Spinal cord (tissue), 10 donors: ENCODE measurements around the gene ONECUT2. TPM values are rescaled to one million over a fixed set of nuclear protein-coding genes. Genes with fewer than 3 reads are reported as not detected.

ENCODE experiments used
- DNase-seq, 6 donors: peaks; one replicate each; pipeline versions ENCODE4 v3.0.0 to v3.0.0-alpha.2; 2013 to 2015; ENCODE audit warnings: low spot score in 6 of 6, low read depth in 4 of 6
- H3K27ac ChIP-seq: one replicate; pipeline ENCODE4 v1.5.1; 2013; ENCODE audit warnings: low read depth, low read length, control low read depth
- H3K27me3 ChIP-seq: one replicate; pipeline ENCODE4 v1.6.1; 2013; ENCODE audit warnings: low read length; ENCODE audit not compliant: control insufficient read depth, insufficient read depth
- H3K36me3 ChIP-seq: one replicate; pipeline ENCODE4 v1.6.1; 2013; ENCODE audit warnings: low read length; ENCODE audit not compliant: control insufficient read depth, insufficient read depth
- H3K4me1 ChIP-seq: one replicate; pipeline ENCODE4 v1.6.1; 2013; ENCODE audit warnings: low read length; ENCODE audit not compliant: control insufficient read depth, insufficient read depth
- H3K4me3 ChIP-seq: one replicate; pipeline ENCODE4 v1.5.1; 2013; ENCODE audit warnings: low read depth, low read length, control low read depth
- H3K9me3 ChIP-seq: one replicate; pipeline ENCODE4 v1.6.1; 2013; ENCODE audit warnings: low read length; ENCODE audit not compliant: control insufficient read depth, insufficient read depth
- WGBS: methylation state at CpG from one replicate; pipeline ENCODE4 v1.1.5; 2013; ENCODE audit warnings: missing lambda C conversion rate; ENCODE audit not compliant: insufficient coverage; 5-methylcytosine and 5-hydroxymethylcytosine counted together
- polyA plus RNA-seq, 2 donors: library from polyadenylated mRNA; unstranded; fragments of 120-200 nt; gene quantifications; one replicate each; pipeline ENCODE4 v1.2.1, GENCODE V29; 2013; ENCODE audit not compliant: insufficient read length in 2 of 2
- total RNA-seq, 2 donors: library from RNA; depleted of rRNA in 1 of 2; stranded (reverse); fragments of 120-200 nt in 1 of 2; fragments of >200 nt in 1 of 2; gene quantifications; one replicate each; pipeline versions ENCODE4 v1.2.3 to v1.2.4, GENCODE V29; 2013 to 2014
- donor health status: healthy.

Gene ONECUT2
- total and polyA plus RNA-seq, 4 donors, result 0.99 to 4.5 (median 2.9) TPM

- DNase-seq, result no peak
- peaks cover 69% of the 10 kb centered on the region for H3K4me1 ChIP-seq
- peak overlapping the region; percentile 40 for H3K4me3 ChIP-seq
- H3K9me3 ChIP-seq, result no peaks in the 10 kb centered on the region
- 6% methylated on average over 9 of the region's 13 CpGs for WGBS
- no peak overlapping the region for H3K27ac ChIP-seq
- peaks cover 92% of the 10 kb centered on the region for H3K27me3 ChIP-seq
- H3K36me3 ChIP-seq, result peaks cover 8% of the 10 kb centered on the region
These were observed 1.8 kb downstream of the ONECUT2 start for GRCh38 chr18:57436965-57437333.

GRCh38 chr18:57437402-57437765 lies 2.2 kb downstream of the ONECUT2 start:
- WGBS, result 2% methylated on average over 16 of the region's 16 CpGs
- DNase-seq, result peak in 1 of 6 donors; percentile 70
- Histone ChIP-seq H3K27ac (no peak overlapping the region), H3K27me3 (peaks cover 92% of the 10 kb centered on the region), H3K4me1 (peaks cover 69% of the 10 kb centered on the region), H3K9me3 (no peaks in the 10 kb centered on the region), H3K4me3 (peak overlapping the region; percentile 40), H3K36me3 (peaks cover 8% of the 10 kb centered on the region)

DNA sequence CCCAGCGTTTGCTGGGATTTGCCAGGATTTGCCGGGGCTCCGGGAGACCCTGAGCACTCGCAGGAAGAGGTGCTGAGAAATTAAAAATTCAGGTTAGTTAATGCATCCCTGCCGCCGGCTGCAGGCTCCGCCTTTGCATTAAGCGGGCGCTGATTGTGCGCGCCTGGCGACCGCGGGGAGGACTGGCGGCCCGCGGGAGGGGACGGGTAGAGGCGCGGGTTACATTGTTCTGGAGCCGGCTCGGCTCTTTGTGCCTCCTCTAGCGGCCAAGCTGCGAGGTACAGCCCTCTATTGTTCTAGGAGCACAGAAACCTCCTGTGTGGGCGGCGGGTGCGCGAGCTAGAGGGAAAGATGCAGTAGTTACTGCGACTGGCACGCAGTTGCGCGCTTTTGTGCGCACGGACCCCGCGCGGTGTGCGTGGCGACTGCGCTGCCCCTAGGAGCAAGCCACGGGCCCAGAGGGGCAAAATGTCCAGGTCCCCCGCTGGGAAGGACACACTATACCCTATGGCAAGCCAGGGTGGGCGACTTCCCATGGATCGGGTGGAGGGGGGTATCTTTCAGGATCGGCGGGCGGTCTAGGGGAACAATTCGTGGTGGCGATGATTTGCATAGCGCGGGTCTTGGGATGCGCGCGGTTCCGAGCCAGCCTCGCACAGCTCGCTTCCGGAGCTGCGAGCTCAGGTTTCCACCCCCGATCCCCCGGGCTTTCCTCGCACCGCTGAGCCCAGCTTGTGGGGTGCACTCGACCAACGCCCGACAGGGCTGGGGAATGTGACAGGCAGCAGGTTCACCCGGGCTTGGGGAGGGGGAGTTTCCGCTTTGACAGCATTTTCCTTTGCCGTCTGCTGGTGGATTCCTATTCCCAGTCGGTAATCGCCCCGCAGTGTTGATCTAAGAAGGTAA lies 2.8 kb downstream of the ONECUT2 start:
- H3K27me3 ChIP-seq, result peaks cover 92% of the 10 kb centered on the region
- H3K4me1 ChIP-seq, result peaks cover 69% of the 10 kb centered on the region
- DNase-seq, result peak in 4 of 6 donors; percentile 65 to 97 (median 79)
- no peak overlapping the region for H3K27ac ChIP-seq
- H3K9me3 ChIP-seq, result no peaks in the 10 kb centered on the region
- H3K4me3 ChIP-seq, result peak overlapping the region; percentile 40
- under 1% methylated on average over 70 of the region's 72 CpGs for WGBS
- H3K36me3 ChIP-seq, result peaks cover 8% of the 10 kb centered on the region

DNA sequence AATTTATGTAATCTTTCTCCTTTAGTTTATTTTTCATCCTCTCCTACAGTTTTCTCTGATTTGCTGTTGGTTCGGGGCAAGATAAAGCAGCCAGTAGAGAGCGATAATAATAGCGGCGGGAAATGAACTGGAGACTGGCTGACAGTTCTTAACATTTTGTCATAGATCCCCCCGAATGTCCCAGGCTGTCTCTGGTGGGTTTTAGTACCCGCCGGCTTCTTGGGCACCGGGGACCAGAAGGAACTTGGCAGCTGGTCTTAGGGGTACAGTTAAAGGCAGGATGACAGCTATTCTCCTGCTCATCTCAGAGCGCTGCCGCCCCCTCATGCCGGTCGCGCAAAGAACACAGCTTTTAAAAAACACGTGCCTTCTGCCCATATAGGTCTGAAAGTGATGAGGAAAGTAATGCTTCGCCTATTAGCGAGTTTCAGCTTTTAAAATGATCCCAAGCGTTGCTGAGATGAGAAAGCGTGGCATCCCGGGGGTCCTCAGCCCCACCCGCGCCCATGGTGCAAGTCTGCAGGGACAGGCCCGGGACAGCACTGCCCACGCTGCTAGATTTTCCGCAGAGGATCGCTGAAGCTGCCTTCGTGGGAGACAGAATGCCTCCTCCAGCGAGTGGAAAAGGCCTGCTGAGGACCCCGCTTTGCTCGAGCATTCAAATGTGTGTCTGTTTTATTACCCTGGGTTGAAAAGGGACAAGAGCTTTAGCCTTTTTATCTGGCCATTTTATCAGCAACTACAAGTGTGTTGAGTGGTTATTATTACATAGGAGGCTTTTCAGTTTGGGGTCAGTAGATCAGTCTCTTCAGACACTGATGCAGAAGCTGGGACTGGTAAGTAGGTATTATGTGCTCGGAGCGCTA lies 3.8 kb downstream of the ONECUT2 start:
- DNase-seq, result peak in 2 of 6 donors; percentile 74 to 93
- Histone ChIP-seq H3K9me3 (no peaks in the 10 kb centered on the region), H3K36me3 (peaks cover 8% of the 10 kb centered on the region), H3K4me1 (peaks cover 68% of the 10 kb centered on the region), H3K27me3 (peaks cover 88% of the 10 kb centered on the region), H3K27ac (no peak overlapping the region), H3K4me3 (peak overlapping the region; percentile 40)
- 10% methylated on average over 28 of the region's 31 CpGs for WGBS

DNA sequence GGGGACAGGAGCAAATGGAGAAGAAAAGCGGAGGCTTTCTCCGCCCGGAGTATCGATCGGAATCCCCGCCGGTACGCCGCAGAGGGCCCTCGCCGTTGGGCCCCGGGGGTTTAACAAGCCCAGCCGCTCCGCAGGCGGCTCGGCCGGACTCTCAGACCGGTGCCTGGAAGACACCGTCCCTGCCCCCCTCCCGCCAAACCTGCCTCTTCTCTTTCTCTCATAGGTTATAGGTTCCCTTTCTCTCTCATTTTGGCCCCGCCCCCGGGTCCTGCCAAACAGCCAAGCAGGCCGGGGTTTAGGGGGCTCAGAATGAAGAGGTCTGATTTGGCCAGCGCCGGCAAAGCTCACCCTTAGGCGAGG lies 4.4 kb downstream of the ONECUT2 start:
- peak in 1 of 6 donors; percentile 19 for DNase-seq
- Histone ChIP-seq H3K9me3 (no peaks in the 10 kb centered on the region), H3K4me3 (no peak overlapping the region), H3K4me1 (peaks cover 61% of the 10 kb centered on the region), H3K36me3 (peaks cover 8% of the 10 kb centered on the region), H3K27ac (no peak overlapping the region), H3K27me3 (peaks cover 87% of the 10 kb centered on the region)
- WGBS, result 20% methylated on average over 21 of the region's 26 CpGs

GRCh38 chr18:57439985-57440330 lies 4.8 kb downstream of the ONECUT2 start:
- Histone ChIP-seq H3K9me3 (no peaks in the 10 kb centered on the region), H3K4me1 (peaks cover 58% of the 10 kb centered on the region), H3K4me3 (no peak overlapping the region), H3K36me3 (peaks cover 8% of the 10 kb centered on the region), H3K27me3 (peaks cover 84% of the 10 kb centered on the region), H3K27ac (no peak overlapping the region)
- WGBS, result 27% methylated on average over 17 of the region's 17 CpGs
- peak in 1 of 6 donors; percentile 10 for DNase-seq

DNA sequence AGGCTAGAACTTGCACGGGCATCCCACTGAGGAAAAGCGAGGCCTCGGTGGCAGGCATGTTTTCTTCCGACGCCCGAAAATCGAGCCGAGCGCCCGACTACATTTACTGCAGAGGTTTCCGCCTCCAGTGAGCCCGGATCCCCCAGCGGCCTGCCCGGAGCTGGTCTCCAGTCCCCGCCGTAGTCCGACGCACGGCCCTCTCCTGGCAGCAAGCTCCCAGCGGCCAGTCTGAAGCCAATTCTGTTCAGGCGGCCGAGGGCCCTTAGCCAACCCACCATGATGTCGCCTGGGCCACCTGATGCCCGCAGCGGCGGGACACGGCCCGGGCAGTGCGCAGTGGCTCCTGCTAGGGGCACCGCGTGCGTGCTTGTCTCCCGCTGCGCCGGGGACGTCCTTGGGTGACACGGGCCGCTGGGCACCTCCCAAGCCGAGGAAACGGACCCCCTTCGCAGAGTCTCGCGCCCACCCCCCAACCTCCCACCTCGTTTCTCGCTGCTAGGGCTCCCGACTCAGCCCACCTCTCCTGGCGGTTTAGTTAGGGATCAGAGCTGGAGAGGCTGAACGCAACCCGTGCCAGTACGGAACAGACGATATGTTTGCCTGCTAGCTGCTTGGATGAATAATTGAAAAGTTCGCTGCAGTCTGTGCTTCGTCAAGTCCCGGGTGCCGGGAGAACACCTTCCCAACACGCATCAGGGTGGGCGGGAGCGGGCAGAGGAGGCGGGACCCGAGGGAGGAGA lies 5.3 kb downstream of the ONECUT2 start:
- DNase-seq, result peak in 2 of 6 donors; percentile 35 to 68
- Histone ChIP-seq H3K27ac (no peak overlapping the region), H3K4me3 (no peak overlapping the region), H3K36me3 (peaks cover 8% of the 10 kb centered on the region), H3K9me3 (no peaks in the 10 kb centered on the region), H3K27me3 (peaks cover 82% of the 10 kb centered on the region), H3K4me1 (peaks cover 57% of the 10 kb centered on the region)
- WGBS, result 10% methylated on average over 46 of the region's 60 CpGs

- Histone ChIP-seq H3K36me3 (peaks cover 8% of the 10 kb centered on the region), H3K4me3 (no peak overlapping the region), H3K27ac (no peak overlapping the region), H3K4me1 (peaks cover 53% of the 10 kb centered on the region), H3K9me3 (no peaks in the 10 kb centered on the region), H3K27me3 (peaks cover 78% of the 10 kb centered on the region)
- 20% methylated on average over 52 of the region's 54 CpGs for WGBS
- DNase-seq, result peak in 1 of 6 donors; percentile 9
These were observed 6.1 kb downstream of the ONECUT2 start for GRCh38 chr18:57441071-57441794.

DNA sequence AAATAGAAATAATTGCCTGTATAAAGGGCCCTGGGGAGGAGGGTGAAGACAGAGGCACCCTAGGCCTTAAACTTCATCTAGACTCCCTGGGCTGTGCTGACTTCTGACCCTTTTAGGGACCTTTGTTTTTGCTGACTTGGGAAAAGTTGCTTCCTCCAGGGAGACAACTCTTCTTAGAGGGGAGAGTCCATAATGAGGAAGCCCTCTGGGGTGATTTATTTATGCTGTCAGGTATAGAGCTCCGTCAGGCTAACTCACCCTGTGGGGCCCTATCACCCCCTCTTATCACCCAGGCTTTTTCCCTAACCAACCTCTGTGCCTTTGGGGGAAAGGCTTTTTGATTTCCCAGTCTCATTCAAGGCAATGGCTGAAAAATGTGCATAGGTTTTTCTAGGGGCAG lies 8.1 kb downstream of the ONECUT2 start:
- peaks cover 8% of the 10 kb centered on the region for H3K36me3 ChIP-seq
- no peaks in the 10 kb centered on the region for H3K9me3 ChIP-seq
- H3K4me3 ChIP-seq, result no peak overlapping the region
- no peak overlapping the region for H3K27ac ChIP-seq
- H3K4me1 ChIP-seq, result peaks cover 39% of the 10 kb centered on the region
- WGBS, result no CpG with 5 or more reads among the region's 1 CpG
- H3K27me3 ChIP-seq, result peaks cover 58% of the 10 kb centered on the region
- DNase-seq, result no peak
